ENCODE results near the gene ADCY1. TPM values are rescaled to one million over a fixed set of nuclear protein-coding genes. Genes with fewer than 3 reads are reported as not detected.

ADCY1 gene
- polyA plus RNA-seq, 1 donor (not counting 4 experiments of a cell fraction or from before 2014, with no cell fraction given) = 0.54 TPM

DNA sequence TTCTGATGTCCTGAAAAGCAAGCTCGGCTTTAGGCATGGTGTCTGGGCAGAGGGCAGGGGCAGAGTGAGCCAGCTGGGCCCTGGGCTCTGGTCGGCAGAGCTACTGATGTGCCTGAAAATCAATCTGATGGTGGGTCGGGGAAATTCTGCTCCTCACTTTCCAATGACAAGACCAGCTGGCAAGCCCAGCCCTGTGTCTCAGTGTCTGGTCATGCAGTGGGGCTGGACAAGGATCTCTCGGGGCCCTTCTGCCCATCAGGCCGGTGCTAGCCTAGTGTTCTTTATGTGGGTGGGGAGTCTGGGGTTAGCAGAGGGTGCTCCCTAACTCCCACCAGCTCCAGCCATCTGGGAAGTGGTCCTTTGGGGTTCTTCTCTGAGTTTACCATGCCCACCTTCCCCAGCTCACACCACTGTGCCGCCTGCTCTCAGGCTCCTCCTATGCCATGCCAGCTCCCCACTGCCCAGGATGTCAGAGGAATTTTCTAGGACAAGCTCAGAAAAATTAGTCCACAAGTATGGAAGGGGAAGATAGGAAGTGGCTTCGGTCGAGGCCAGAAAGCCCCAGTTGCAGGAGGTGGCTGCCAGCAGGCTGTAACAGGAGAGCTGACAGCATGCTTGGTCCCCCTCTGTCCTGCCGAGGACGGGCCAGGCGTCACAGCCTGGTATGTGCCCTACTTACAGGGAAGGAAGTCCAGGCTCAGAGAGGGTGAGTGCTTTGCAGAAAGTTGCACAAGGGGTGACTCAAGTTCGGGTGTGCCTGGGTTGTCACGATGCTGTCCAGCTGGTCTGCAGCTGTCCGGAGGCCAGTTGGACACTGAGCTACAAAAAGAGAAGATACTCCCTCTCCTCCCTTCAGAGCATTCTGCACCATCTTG lies 135.2 kb downstream of the ADCY1 start:
- no peaks in the 10 kb centered on the region for H4K20me1 ChIP-seq (ENCODE audit: control insufficient read depth, extremely low read depth, insufficient read depth, low read length)
- no peaks in the 10 kb centered on the region for H3K9me3 ChIP-seq (ENCODE audit: control insufficient read depth, low read depth, low read length)
- no peak for TF ChIP-seq CTCF (optimal IDR thresholded peaks at IDR 0.05 in 1 of 3, IDR thresholded peaks at IDR 0.05 in 1 of 3, conservative IDR thresholded peaks at IDR 0.05 in 1 of 3; ENCODE audit: extremely low read depth in 1 of 3, insufficient read depth in 2 of 3, low read length in 3 of 3)
- no peak for TF ChIP-seq EZH2 (IDR thresholded peaks at IDR 0.05; ENCODE audit: low read length)
- no peak overlapping the region for H3K9ac ChIP-seq (ENCODE audit: control insufficient read depth, extremely low read depth, insufficient read depth, low read length)
- no peaks in the 10 kb centered on the region for H3K79me2 ChIP-seq (ENCODE audit: control insufficient read depth, insufficient read depth, low read length)
- H3K4me1 ChIP-seq (ENCODE audit: control insufficient read depth, extremely low read depth, insufficient read depth, low read length) = no peaks in the 10 kb centered on the region
- H3K4me2 ChIP-seq (ENCODE audit: control insufficient read depth, extremely low read depth, insufficient read depth, low read depth, low read length) = no peak overlapping the region
- no peak for DNase-seq (ENCODE audit: low read depth, low spot score)
- H3K27ac ChIP-seq (ENCODE audit: control insufficient read depth, insufficient read depth, low read length) = no peak overlapping the region
- no peak overlapping the region for H3K4me3 ChIP-seq (ENCODE audit: control insufficient read depth in 2 of 3, extremely low read depth in 1 of 3, insufficient read depth in 2 of 3, low read depth in 1 of 3, low read length in 3 of 3)
- H3K27me3 ChIP-seq (ENCODE audit: control insufficient read depth, extremely low read depth, insufficient read depth, low read length) = peaks cover 4% of the 10 kb centered on the region
- no peak overlapping the region for H2AFZ ChIP-seq (ENCODE audit: control insufficient read depth, low read length)
- no peak for FAIRE-seq
- H3K36me3 ChIP-seq (ENCODE audit: control insufficient read depth in 2 of 2, extremely low read depth in 1 of 2, insufficient read depth in 2 of 2, low read length in 2 of 2) = no peaks in the 10 kb centered on the region
- H3K9me1 ChIP-seq (ENCODE audit: control insufficient read depth, extremely low read depth, insufficient read depth, low read length) = no peaks in the 10 kb centered on the region
- dilution Hi-C loops (cut with MboI; ENCODE audit: extremely low pct_ligation_motif_present, low sequenced_read_pairs) = no loop called here

DNA sequence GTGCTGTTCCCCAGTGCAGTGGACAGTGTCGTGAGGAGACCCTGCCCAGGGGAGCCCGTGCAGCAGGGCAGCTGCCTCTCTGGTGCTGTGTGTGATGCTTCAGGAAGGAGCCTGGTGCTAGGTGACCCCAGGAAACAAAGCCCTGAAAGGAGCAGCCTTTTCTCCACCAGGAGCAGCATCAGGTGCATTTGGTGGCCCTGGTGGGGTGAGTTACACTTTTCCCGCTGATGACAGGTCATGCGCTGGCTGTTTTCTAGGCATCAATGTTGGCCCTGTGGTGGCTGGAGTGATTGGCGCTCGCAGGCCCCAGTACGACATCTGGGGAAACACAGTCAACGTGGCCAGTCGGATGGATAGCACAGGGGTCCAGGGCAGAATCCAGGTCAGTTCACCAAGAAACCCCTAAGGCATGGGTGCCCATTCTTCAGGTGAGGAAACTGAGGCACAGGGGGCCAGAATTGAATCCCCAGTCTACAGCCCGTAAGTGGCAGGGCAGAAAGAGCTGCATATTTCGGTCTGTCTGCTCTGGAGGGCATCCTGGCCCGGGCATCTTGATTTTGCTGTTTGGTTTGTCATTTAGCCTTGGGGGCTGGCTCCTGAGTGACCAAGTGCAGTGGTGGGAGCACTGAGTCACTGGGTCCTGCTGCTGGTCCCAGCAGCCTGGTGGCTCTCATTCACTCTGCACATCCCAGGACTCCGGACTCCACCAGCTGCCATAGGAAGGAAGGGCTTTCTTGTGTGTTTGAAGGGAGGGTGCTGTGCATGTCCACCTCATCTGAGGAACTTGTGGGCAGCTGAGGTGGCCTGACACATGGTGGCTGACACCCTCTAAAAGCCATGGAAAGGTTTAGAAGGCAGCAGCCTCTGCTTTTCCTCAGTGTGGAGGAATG lies 136.3 kb downstream of the ADCY1 start:
- dilution Hi-C loops (cut with MboI; ENCODE audit: extremely low pct_ligation_motif_present, low sequenced_read_pairs) = no loop called here
- Histone ChIP-seq H2AFZ (ENCODE audit: control insufficient read depth, low read length) (no peak overlapping the region), H3K9me1 (ENCODE audit: control insufficient read depth, extremely low read depth, insufficient read depth, low read length) (no peaks in the 10 kb centered on the region), H4K20me1 (ENCODE audit: control insufficient read depth, extremely low read depth, insufficient read depth, low read length) (no peaks in the 10 kb centered on the region), H3K9ac (ENCODE audit: control insufficient read depth, extremely low read depth, insufficient read depth, low read length) (no peak overlapping the region), H3K4me2 (ENCODE audit: control insufficient read depth, extremely low read depth, insufficient read depth, low read depth, low read length) (no peak overlapping the region), H3K4me1 (ENCODE audit: control insufficient read depth, extremely low read depth, insufficient read depth, low read length) (no peaks in the 10 kb centered on the region), H3K27me3 (ENCODE audit: control insufficient read depth, extremely low read depth, insufficient read depth, low read length) (peaks cover 8% of the 10 kb centered on the region), H3K27ac (ENCODE audit: control insufficient read depth, insufficient read depth, low read length) (no peak overlapping the region), H3K36me3 (ENCODE audit: control insufficient read depth in 2 of 2, extremely low read depth in 1 of 2, insufficient read depth in 2 of 2, low read length in 2 of 2) (no peaks in the 10 kb centered on the region), H3K9me3 (ENCODE audit: control insufficient read depth, low read depth, low read length) (no peaks in the 10 kb centered on the region), H3K79me2 (ENCODE audit: control insufficient read depth, insufficient read depth, low read length) (no peaks in the 10 kb centered on the region), H3K4me3 (ENCODE audit: control insufficient read depth in 2 of 3, extremely low read depth in 1 of 3, insufficient read depth in 2 of 3, low read depth in 1 of 3, low read length in 3 of 3) (no peak overlapping the region)
- FAIRE-seq (no peak), DNase-seq (ENCODE audit: low read depth, low spot score) (no peak)
- TF ChIP-seq CTCF (optimal IDR thresholded peaks at IDR 0.05 in 1 of 3, IDR thresholded peaks at IDR 0.05 in 1 of 3, conservative IDR thresholded peaks at IDR 0.05 in 1 of 3; ENCODE audit: extremely low read depth in 1 of 3, insufficient read depth in 2 of 3, low read length in 3 of 3) = no peak
- no peak for TF ChIP-seq EZH2 (IDR thresholded peaks at IDR 0.05; ENCODE audit: low read length)
